GM19438 (cell line): ENCODE data around the gene NCAM1.

Experiments
- ATAC-seq: cut with Tn5 transposase; IDR thresholded peaks from one replicate; pipeline ENCODE4 v1.9.1; 2021; ENCODE audit warnings: low read depth; ENCODE audit not compliant: unreplicated experiment

Gene NCAM1

GRCh38 chr11:113121746-113122145 is 160.5 kb downstream of the NCAM1 start:
- no peak for ATAC-seq

DNA sequence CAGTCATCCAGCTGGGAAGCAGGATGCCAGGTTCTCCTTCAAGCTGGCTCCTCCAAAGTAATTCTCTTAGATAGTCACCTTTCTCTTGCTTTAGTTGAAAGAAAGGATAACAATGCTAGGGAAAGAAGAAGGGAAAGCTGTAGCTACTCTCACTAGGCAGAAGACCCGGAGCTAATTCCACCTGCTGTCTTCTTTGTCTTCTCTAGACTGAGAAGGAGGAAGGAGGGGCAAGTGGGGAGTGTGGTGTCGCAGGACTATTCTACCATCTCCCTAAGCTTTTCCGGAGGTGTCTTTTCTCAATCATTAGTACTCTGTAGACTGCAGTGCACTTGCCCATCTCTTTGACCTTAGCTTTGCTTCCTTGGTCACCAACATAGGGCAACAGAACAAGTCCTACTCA is 162.8 kb downstream of the NCAM1 start:
- no peak for ATAC-seq

- ATAC-seq = no peak
Observed at GRCh38 chr11:113124578-113124977, 163.4 kb downstream of the NCAM1 start.

DNA sequence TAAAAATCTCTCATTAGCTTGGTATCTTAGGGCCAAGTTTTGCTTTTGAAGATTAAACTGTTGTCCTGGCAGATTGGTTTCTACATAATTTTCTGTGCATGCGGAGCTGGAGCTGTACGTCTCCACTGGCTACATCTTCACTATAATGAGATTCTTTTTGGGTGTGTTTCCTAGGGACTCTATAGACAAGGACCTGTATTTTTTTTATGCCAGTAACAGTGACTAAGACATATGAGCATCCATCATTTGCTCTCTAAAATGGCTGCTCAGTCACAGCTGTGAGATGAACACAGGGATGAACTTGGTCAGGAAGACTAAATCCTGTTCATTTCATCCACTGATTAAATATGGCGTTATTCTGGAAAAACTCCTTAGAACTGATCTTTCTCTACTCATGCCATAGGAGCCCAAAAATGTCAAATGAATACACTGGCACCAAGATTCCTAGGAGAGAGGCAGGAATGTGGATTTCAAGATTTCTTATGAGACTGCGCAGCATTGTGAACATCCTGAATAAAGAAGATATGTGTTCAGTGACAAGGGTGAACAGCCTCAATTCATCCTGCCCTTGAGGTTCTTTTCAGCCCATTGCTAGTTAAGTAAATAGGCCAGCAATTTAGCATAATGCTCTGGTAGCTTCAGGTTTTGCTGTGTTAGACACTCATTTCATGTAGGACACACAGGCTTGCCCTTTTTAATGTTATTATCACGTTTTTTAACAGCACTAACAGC is 168.2 kb downstream of the NCAM1 start:
- ATAC-seq = no peak

- ATAC-seq = no peak
Observed at GRCh38 chr11:113131036-113131775, 170.0 kb downstream of the NCAM1 start.

DNA sequence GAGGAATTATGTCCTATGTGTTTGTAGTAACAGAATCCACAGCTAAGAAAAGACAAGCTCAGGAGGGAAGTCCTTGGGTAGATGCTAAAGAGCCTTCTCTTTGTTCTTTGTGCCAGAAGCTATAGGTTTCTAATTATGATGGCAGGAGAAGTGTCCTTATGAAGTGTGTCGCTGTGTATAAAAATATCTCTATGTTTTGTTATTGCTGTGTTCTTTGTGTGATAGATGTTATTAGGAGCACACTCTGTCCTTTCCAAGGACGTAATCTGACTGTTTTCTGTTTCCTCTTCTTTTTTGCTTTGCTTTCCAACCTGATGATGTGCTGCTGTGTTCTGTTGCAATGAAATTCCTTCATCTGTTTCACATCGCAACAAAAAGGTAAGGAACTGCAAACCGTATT is 171.9 kb downstream of the NCAM1 start:
- ATAC-seq = no peak

- ATAC-seq = no peak
Observed at GRCh38 chr11:113134626-113135025, 173.4 kb downstream of the NCAM1 start.

GRCh38 chr11:113137713-113138529 is 176.7 kb downstream of the NCAM1 start:
- no peak for ATAC-seq

- no peak for ATAC-seq
Observed at GRCh38 chr11:113138731-113139130, 177.5 kb downstream of the NCAM1 start.

DNA sequence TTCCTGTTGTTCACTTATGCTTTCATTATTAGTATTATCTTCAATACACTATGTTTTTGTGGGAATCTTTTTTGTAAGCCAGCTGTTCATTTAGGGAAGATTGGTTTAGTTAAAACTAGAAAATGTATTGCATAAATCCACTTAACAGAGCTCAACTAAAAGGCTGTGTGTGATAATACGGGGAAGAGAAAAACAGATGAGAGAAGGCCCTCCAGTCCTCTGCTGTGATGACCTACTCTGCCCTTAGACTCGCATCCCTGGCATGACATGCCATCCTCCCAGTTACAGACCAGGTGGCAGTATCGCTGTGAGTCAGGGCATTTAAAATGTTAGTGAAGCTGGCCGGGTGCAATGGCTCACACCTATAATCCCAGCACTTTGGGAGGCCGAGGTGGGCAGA is 179.8 kb downstream of the NCAM1 start:
- no peak for ATAC-seq

DNA sequence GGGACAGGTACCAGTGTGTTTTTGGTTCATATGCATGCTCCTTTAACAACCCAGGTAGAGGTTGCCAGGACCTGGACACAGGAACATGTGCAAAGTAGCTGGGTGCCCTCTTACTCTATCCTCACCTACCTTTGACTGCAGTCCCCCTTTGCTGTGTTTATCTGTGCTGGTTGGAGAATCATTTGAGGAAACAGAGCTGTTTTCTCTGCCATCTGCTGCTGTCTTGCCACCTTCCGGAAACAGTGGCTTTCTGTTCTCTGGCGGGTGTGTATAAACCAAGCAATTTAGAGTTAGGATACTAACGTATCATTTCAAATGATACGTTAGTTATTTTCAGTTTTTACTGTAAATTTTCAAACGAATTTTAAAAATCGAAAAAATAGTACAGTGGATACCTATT is 181.3 kb downstream of the NCAM1 start:
- no peak for ATAC-seq

GRCh38 chr11:113147249-113147648 is 186.0 kb downstream of the NCAM1 start:
- no peak for ATAC-seq

DNA sequence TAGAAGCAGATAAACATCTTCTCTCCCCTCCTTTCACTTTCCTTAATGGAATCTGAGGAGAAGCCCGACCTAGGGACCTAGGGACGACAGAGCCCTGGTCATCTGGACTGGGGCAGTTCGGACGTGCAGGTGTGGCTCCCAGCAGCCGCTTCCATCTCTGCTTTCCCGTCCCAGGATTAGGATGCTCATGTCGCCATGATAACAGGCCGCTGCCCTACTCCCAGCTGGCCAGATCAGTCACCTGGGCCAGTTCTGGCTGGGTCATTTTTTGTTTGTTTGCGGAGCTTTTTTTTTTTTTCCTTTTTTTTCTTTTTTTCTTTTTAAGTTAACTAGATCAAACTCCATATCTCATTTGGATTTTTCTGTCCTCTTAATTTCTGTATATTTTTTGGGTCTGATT is 186.9 kb downstream of the NCAM1 start:
- no peak for ATAC-seq

DNA sequence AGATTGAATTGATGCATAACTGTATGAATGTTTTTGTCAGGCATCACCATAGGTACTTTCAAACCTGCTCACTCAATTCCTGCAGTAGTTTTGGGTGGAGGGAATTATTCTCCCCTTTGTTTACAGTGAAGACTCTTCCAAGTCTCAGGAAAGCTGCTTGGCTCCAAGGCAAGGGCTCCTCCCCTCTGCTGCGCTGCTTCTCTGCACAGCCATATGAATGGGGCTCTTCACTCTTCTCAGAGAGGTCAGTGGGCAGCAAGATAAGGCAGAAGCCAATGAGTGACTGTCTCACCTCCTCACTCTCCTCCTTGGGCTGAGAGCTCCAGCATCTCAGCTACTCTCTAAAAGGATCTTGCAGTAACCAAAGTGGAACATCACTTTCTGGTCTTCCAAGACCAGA is 187.4 kb downstream of the NCAM1 start:
- no peak for ATAC-seq

- ATAC-seq = no peak
Observed at GRCh38 chr11:113151521-113151920, 190.3 kb downstream of the NCAM1 start.

- ATAC-seq = no peak
Observed at GRCh38 chr11:113152500-113152899, 191.3 kb downstream of the NCAM1 start.

DNA sequence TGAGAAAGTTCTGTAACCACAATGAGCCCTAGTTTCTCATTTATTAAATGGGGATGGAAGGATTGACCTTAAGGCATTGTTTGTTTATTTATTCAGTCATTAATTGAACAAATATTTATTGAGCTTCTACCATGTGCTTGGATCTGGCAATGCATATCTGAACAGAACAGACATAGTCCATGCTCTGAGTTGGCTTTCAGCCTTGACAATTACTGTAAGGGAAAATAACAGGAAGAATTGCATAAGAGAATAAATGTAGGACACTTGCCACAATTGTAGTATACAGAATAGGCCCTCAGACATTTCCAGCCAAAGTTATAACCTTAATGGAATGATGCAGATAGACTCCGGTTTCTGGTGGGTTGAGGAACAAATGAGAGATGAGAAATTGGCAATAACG is 192.6 kb downstream of the NCAM1 start:
- no peak for ATAC-seq

DNA sequence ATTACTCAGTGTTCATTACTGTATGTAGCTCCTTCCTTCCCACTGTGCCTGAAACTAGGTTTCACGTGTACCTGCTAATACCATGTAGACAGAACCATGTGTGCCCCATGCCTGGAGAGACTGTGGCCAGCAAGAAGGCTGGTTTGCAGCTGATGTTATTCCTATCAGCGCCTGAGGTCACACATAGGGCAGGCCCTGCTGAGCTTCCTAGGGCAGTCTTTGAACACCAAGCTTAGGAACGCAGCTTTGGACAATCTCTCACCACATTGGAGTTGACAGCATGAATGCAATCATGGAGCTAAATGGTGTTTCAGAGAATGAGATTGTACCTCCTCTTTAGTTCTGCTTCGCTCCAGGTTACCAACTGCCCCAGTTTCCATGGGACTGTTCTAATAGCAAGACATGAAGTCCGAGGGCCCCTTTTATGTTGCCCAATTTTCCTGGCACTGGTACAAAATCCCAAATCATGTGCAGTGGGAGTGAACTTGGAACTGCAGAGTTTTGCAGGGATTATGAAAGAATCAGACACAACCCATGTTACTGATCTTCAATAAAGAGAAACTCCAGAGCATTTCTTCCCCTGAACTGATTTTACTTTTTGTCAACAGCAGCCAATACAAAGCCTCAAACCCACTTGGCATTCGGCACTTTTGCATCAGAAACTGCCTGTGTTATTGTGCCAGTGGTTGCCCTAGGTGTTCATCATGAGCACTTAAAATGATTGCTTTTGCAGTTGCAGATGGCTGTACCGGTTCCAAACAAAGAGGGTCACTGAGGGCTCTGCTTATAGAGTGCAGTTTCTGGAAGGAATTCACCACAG is 199.0 kb downstream of the NCAM1 start:
- ATAC-seq = no peak

- ATAC-seq = no peak
Observed at GRCh38 chr11:113160808-113161124, 199.5 kb downstream of the NCAM1 start.

- ATAC-seq = no peak
Observed at GRCh38 chr11:113161711-113162591, 200.7 kb downstream of the NCAM1 start.
